Uterus (tissue), 2 donors: Measurements from ENCODE around the gene CPA4.

Experiments
- CTCF ChIP-seq, 4 experiments: fragments of 200-600 bp in 2 of 4; fragments of 450-650 bp in 2 of 4; sonication (generic) in 2 of 4; IDR thresholded peaks; one replicate each; pipeline ENCODE4 v1.5.1; 2016 to 2019; ENCODE audit warnings: antibody characterized with exemption in 4 of 4, mild to moderate bottlenecking in 2 of 4, moderate library complexity in 1 of 4
- POLR2A ChIP-seq, 2 donors: fragments of 450-650 bp; IDR thresholded peaks; one replicate each; pipeline ENCODE4 v1.6.1; 2016; ENCODE audit warnings: antibody characterized with exemption in 2 of 2, mild to moderate bottlenecking in 1 of 2, moderate library complexity in 1 of 2

GRCh38 chr7:130266258-130266960, 26.6 kb upstream of the CPA4 start, which contains the start of gene CPA2:
- TF ChIP-seq CTCF (IDR thresholded peaks at IDR 0.05) (no peak), POLR2A (IDR thresholded peaks at IDR 0.05) (no peak)
